GM23338 (cell line): ENCODE data around the gene SLC51A. TPM values are rescaled to one million over a fixed set of nuclear protein-coding genes. Genes with fewer than 3 reads are reported as not detected.

Experiments
- ATAC-seq: fragments of 200-7000 bp; cut with Tn5 transposase; 3 replicates; pipeline ENCODE4 v1.9.1; 2020
- DNase-seq: peaks from one replicate; pipeline ENCODE4 v3.0.0-alpha.2; 2015; ENCODE audit warnings: low spot score
- H2AFZ ChIP-seq: fragments of 200-600 bp; sonication (generic); 2 replicates; pipeline ENCODE4 v1.8.0; 2016; ENCODE audit warnings: antibody characterized with exemption, mild to moderate bottlenecking, moderate library complexity
- H3F3A ChIP-seq: fragments of 200-600 bp; sonication (generic); replicated peaks from 2 replicates; pipeline ENCODE4 v1.8.0; 2017; ENCODE audit warnings: antibody characterized with exemption, mixed run types, low read depth
- H3K27ac ChIP-seq: fragments of 200-600 bp; sonication (generic); 2 replicates; pipeline ENCODE4 v1.6.1; 2016; ENCODE audit warnings: low read depth
- H3K27me3 ChIP-seq: fragments of 200-600 bp; sonication (generic); 2 replicates; pipeline ENCODE4 v1.8.0; 2016; ENCODE audit warnings: mild to moderate bottlenecking, mixed run types, moderate library complexity; ENCODE audit not compliant: insufficient read depth
- H3K36me3 ChIP-seq: fragments of 200-600 bp; sonication (generic); 2 replicates; pipeline ENCODE4 v1.8.0; 2016; ENCODE audit warnings: mild to moderate bottlenecking; ENCODE audit not compliant: insufficient read depth
- H3K4me1 ChIP-seq: fragments of 200-600 bp; sonication (generic); 2 replicates; pipeline ENCODE4 v1.8.0; 2016; ENCODE audit warnings: mild to moderate bottlenecking, moderate library complexity; ENCODE audit not compliant: insufficient read depth
- H3K4me2 ChIP-seq: fragments of 200-600 bp; sonication (generic); 2 replicates; pipeline ENCODE4 v1.7.1; 2017; ENCODE audit warnings: mixed run types
- H3K4me3 ChIP-seq: fragments of 200-600 bp; sonication (generic); 2 replicates; pipeline ENCODE4 v1.6.1; 2016; ENCODE audit warnings: mixed run types
- H3K79me2 ChIP-seq: fragments of 200-600 bp; sonication (generic); replicated peaks from 2 replicates; pipeline ENCODE4 v1.8.0; 2017; ENCODE audit warnings: mild to moderate bottlenecking; ENCODE audit not compliant: insufficient read depth
- H3K9me2 ChIP-seq: fragments of 200-600 bp; sonication (generic); 2 replicates; pipeline ENCODE4 v1.8.0; 2017; ENCODE audit not compliant: insufficient read depth
- H4K20me1 ChIP-seq: fragments of 200-600 bp; sonication (generic); replicated peaks from 2 replicates; pipeline ENCODE4 v1.8.0; 2017; ENCODE audit warnings: mild to moderate bottlenecking; ENCODE audit not compliant: insufficient read depth
- H3K27ac Mint-ChIP-seq: 2 replicates; pipeline ENCODE4 v1.8.0; 2020; ENCODE audit warnings: inconsistent platforms, mild to moderate bottlenecking, moderate library complexity, mixed read lengths
- H3K27me3 Mint-ChIP-seq: 3 replicates; pipeline ENCODE4 v1.8.0; 2022; ENCODE audit warnings: low read depth, mild to moderate bottlenecking, moderate library complexity, mixed read lengths, inconsistent platforms; ENCODE audit not compliant: insufficient read depth, poor library complexity
- H3K36me3 Mint-ChIP-seq: 3 replicates; pipeline ENCODE4 v1.8.0; 2021; ENCODE audit warnings: low read depth, mild to moderate bottlenecking, inconsistent platforms, moderate library complexity, mixed read lengths
- H3K4me1 Mint-ChIP-seq: 3 replicates; pipeline ENCODE4 v1.8.0; 2020; ENCODE audit warnings: mild to moderate bottlenecking, inconsistent platforms, mixed read lengths
- H3K4me3 Mint-ChIP-seq: 3 replicates; pipeline ENCODE4 v1.8.0; 2021; ENCODE audit warnings: moderate library complexity, mild to moderate bottlenecking, inconsistent platforms, mixed read lengths
- H3K9me3 Mint-ChIP-seq: 3 replicates; pipeline ENCODE4 v1.8.0; 2020; ENCODE audit warnings: moderate library complexity, mild to moderate bottlenecking, inconsistent platforms, mixed read lengths
- CREB1 ChIP-seq: fragments of 250-450 bp; sonication (Bioruptor Pico); IDR thresholded peaks from 2 replicates; pipeline ENCODE4 v1.5.0; 2020; ENCODE audit warnings: low read depth, mild to moderate bottlenecking, moderate library complexity
- EZH2 ChIP-seq: fragments of 200-600 bp; sonication (generic); IDR thresholded peaks from one replicate; pipeline ENCODE4 v1.8.0; 2017; ENCODE audit warnings: antibody characterized with exemption, mild to moderate bottlenecking, low read depth; ENCODE audit not compliant: unreplicated experiment
- JUNB ChIP-seq: IDR thresholded peaks from one replicate; pipeline ENCODE4 v1.6.1; 2016; ENCODE audit warnings: antibody characterized with exemption; ENCODE audit not compliant: unreplicated experiment
- NANOG ChIP-seq: IDR thresholded peaks from 2 replicates; pipeline ENCODE4 v1.6.1; 2016; ENCODE audit warnings: antibody characterized with exemption, borderline replicate concordance
- REST ChIP-seq: IDR thresholded peaks from one replicate; pipeline ENCODE4 v1.6.1; 2018; ENCODE audit warnings: antibody characterized with exemption; ENCODE audit not compliant: unreplicated experiment
- STAT1 ChIP-seq: IDR thresholded peaks from one replicate; pipeline ENCODE4 v1.6.1; 2016; ENCODE audit warnings: antibody characterized with exemption; ENCODE audit not compliant: unreplicated experiment
- polyA plus RNA-seq: library from polyadenylated mRNA; unstranded; fragments of >200 nt; fragmentation: Nextera tagmentation; extraction: Ambion mirVana; gene quantifications from 2 replicates; pipeline ENCODE4 v1.2.1, GENCODE V29; 2016
- total RNA-seq: library from RNA; depleted of rRNA; stranded (reverse); fragments of >200 nt; shearing (Covaris generic); gene quantifications from 2 replicates; pipeline ENCODE4 v1.2.3, GENCODE V29; 2014
- TF ChIP-seq, protein P1 (sequence below), 2 experiments: fragments of 200-600 bp in 1 of 2; sonication (generic) in 1 of 2; conservative IDR thresholded peaks; 2 replicates each; pipeline versions ENCODE4 v1.5.1 to v1.6.1; 2016 to 2017; ENCODE audit warnings: antibody characterized with exemption in 2 of 2, low read depth in 2 of 2, mild to moderate bottlenecking in 2 of 2, moderate library complexity in 1 of 2

Gene SLC51A
- total and polyA plus RNA-seq, 2 experiments from 2014 or later, result 4.0 to 6.7 TPM

DNA sequence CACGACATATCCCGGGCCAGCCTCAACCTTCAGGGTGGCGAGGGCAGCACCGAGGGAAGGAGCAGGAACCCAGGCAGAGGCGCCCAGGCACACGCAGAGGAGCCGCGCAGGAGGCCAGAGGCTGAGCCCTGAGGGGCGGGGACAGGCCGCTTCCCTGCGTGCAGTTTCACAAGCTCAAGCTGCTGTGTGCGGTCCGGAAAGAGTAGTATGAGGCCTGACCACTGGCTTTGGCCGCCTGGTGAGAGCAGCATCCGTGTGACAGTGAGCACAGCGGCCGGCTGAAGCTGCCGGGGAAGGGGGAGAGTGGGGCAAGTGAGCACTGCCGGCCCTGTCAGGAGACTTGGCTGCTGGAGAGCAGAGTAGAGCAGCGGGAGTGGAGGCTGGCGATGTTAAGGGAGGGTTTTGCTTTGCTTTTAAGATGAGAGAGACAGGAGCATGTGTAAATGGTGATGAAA is 13.8 kb upstream of the SLC51A start (continued):
- TF ChIP-seq REST, result no peak
- TF ChIP-seq NANOG, result no peak
- TF ChIP-seq, protein P1, sequence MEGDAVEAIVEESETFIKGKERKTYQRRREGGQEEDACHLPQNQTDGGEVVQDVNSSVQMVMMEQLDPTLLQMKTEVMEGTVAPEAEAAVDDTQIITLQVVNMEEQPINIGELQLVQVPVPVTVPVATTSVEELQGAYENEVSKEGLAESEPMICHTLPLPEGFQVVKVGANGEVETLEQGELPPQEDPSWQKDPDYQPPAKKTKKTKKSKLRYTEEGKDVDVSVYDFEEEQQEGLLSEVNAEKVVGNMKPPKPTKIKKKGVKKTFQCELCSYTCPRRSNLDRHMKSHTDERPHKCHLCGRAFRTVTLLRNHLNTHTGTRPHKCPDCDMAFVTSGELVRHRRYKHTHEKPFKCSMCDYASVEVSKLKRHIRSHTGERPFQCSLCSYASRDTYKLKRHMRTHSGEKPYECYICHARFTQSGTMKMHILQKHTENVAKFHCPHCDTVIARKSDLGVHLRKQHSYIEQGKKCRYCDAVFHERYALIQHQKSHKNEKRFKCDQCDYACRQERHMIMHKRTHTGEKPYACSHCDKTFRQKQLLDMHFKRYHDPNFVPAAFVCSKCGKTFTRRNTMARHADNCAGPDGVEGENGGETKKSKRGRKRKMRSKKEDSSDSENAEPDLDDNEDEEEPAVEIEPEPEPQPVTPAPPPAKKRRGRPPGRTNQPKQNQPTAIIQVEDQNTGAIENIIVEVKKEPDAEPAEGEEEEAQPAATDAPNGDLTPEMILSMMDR (conservative IDR thresholded peaks at IDR 0.05; ENCODE audit: low read depth in 2 of 2), result no peak
- no peak for TF ChIP-seq CREB1 (CRISPR knock-in tag)
- TF ChIP-seq STAT1, result no peak
- TF ChIP-seq EZH2, result no peak
- no peak for TF ChIP-seq JUNB

DNA sequence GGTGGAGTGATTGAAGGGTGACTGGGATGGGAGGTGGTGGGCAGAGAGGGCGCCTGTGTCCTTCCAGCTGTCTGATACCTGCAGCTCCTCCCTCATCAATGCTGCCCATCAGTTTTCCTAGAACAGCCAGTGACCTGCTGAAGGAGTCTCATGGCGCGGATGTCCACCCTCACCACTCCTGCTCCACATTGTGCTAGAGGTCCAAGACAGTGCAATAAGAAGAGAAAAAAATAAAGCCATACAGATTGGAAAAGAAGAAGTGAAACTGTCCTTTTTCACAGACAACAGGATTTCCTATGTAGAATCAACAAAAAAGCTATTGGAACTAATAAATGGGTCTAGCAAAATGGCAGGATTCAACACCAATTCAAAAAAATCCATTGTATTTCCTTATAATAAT is 12.5 kb upstream of the SLC51A start:
- no peak for DNase-seq
- H3K27me3 Mint-ChIP-seq, result peaks cover 21% of the 10 kb centered on the region

More for the DNA sequence above, 12.5 kb upstream of the SLC51A start:
- Histone ChIP-seq H3K4me3 (no peak overlapping the region), H3K79me2 (no peaks in the 10 kb centered on the region), H3F3A (no peaks in the 10 kb centered on the region), H3K36me3 (no peaks in the 10 kb centered on the region), H3K4me1 (no peaks in the 10 kb centered on the region; the same call in 1 of the 2 replicates), H2AFZ (no peak overlapping the region), H3K9me2 (0 out of 2 replicates have a peak, but pooled peaks cover 4% of the 10 kb centered on the region), H3K4me2 (no peak overlapping the region), H3K27ac (no peak overlapping the region), H3K27me3 (peaks cover 8% of the 10 kb centered on the region; the same call in 1 of the 2 replicates), H4K20me1 (no peaks in the 10 kb centered on the region)
- H3K4me1 Mint-ChIP-seq, result peaks cover 2% of the 10 kb centered on the region; the same call in 1 of the 3 replicates
- no peak overlapping the region for H3K4me3 Mint-ChIP-seq
- ATAC-seq, result no peak
- no peak for TF ChIP-seq EZH2
- no peak overlapping the region for H3K27ac Mint-ChIP-seq
- peaks cover 3% of the 10 kb centered on the region; the same call in 1 of the 3 replicates for H3K36me3 Mint-ChIP-seq
- peaks cover 4% of the 10 kb centered on the region; the same call in 2 of the 3 replicates for H3K9me3 Mint-ChIP-seq
